HG03575 (cell line): ENCODE measurements around the gene CDC42.
A peak's percentile ranks its signal among the peaks of the same experiment; 100 is the strongest.
"Not testable (repeated sequence)": the region's sequence is repeated elsewhere in the genome, so short reads cannot be mapped to it uniquely, and the experiment has no call there.

ENCODE experiments used
- ATAC-seq: cut with Tn5 transposase; IDR thresholded peaks from one replicate; pipeline ENCODE4 v1.9.1; 2021; ENCODE audit not compliant: unreplicated experiment, insufficient number of reproducible peaks, low FRiP score; ENCODE audit errors: extremely low read depth

CDC42 gene

DNA sequence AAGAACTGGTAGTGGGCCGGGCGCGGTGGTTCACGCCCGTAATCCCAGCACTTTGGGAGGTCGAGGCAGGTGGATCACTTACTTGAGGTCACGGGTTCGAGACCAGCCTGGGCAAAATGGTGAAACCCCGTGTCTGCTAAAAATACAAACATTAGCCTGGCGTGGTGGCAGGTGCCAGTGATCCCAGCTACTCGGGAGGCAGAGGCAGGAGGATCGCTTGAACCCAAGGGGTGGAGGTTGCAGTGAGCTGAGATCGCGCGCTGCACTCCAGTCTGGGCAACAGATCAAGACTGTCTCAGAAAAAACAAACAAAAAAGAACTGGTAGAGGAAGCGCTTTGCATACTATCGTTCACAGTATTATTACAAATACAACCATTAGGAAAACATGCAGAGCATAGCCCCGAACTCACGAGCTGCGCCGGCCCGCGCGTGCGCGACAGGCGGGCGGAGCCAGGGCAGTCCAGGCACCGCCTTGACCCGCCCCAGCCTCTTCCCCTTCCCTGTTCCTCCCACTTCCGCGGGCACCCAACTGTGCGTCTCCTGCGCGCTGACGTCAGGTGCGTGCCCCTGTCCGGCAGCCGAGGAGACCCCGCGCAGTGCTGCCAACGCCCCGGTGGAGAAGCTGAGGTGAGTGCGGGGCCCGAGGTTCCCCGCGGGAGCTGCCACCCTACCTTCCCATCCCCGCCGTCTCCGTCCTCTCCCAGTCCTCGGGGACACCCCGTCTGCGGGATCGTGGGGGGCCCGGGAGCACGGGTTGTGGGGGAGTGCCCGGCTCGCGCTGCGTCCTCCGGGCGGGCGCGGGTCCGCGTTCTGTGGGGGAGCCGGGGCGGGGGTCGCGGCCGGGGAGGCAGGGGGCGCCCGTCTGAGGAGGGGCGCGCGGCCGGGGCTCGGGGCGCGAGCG, at the start of gene CDC42:
Gene CDC42 (plus strand): TSS at position 595 of the 902 bp plus-strand sequence. CDS start 25,770 bp downstream, outside the sequence.
- no peak for ATAC-seq

DNA sequence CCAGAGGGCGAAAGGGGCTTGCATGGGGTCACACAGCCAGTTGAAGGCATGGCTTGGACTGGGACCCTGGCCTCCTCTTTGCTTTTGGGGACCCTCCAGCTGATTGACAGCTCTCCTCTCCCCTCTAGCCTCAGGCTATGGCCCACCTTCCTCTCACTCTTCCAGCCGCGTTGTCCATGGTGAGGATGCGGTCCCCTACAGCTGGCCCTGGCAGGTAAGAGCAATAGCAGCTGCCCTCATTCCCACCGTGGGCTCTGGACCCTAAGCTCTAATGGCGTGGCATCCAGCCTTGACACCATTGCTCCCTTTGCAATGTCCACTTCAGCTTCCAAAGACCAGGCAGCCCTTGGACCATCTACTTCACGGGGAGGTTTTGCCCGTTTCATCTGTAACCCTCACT, 49.6 kb upstream of the CDC42 start:
- not testable (repeated sequence) for ATAC-seq

GRCh38 chr1:22003959-22004358, 48.5 kb upstream of the CDC42 start:
- ATAC-seq: not testable (repeated sequence)

DNA sequence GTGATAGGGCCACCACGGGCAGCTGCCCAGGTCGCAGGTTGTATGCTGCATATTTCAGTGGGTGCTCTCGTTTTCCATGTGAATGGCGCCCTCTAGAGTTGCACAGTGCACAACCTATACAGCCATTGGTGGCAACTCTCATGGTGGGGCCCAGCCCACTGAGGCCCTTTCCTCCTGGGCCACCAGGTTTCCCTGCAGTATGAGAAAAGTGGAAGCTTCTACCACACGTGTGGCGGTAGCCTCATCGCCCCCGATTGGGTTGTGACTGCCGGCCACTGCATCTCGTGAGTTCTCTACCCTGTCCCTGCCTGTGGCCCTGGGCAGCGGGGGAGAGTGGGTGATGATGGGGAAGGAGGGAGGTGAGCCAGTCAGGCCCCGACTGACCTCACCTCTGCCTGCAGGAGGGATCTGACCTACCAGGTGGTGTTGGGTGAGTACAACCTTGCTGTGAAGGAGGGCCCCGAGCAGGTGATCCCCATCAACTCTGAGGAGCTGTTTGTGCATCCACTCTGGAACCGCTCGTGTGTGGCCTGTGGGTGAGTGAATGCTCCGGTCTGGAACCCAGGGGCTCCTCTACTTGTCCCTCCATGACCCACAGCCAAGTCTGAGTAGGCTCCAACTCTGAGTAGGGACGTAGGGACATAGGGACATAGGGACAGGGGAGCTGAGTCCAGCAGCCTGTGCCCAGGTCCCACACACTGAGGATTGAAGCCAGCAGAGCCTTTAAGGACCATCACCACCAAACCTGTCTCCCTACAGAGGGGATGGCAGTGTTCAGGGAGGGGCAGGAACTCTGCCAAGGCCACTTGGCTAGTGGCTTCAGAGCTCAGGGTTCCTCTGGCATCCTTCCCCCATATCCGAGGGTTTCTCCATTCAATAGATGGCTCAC, 47.0 kb upstream of the CDC42 start:
- ATAC-seq: not testable (repeated sequence)

DNA sequence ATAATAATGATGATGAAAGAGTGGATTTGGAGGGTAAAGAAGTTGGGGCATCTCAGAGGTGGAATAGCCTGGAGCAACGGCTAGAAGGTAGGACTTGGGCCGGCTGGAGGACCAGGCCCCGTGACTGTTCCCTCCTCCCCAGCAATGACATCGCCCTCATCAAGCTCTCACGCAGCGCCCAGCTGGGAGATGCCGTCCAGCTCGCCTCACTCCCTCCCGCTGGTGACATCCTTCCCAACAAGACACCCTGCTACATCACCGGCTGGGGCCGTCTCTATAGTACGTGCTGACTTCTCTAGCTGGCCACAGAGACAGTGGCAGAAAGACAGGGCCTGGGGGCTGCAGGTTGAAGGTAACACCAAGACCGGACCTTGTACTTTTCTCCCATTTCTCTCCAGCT, 45.8 kb upstream of the CDC42 start:
- ATAC-seq: not testable (repeated sequence)

- ATAC-seq: not testable (repeated sequence)
Measured at GRCh38 chr1:22007262-22007661, 45.2 kb upstream of the CDC42 start.

DNA sequence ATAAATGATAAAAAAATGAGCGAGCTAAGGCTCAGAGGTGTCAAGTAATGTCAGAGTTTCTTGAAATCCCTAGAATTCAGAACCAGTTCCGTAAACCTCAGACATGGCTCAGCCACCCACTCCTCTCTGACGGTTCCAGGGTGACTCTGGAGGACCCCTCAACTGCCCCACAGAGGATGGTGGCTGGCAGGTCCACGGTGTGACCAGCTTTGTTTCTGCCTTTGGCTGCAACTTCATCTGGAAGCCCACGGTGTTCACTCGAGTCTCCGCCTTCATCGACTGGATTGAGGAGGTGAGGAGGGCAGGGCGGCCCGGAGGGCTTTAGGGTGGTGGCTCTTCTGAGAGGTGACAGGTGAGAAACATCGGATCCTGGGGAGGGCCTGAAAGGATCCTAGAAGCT, 42.9 kb upstream of the CDC42 start:
- not testable (repeated sequence) for ATAC-seq

DNA sequence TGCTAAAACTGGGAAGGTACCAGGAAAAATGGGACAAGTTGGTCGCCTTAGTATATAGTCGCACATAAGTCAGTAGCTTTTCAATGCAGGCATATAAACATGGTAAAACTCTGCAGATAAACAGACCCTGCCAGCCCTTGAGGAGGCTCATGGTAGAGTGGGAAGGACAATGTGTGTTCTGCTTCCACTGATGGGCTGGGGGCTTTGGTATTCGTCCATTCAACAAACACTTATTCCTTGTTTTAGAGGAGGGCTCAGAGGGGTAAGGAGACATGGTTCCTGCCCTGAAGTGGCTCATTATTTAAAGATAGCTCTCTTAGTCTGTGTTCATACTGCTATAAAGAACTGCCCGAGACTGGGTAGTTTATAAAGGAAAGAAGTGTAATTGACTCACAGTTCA, 39.8 kb upstream of the CDC42 start:
- not testable (repeated sequence) for ATAC-seq

- ATAC-seq: not testable (repeated sequence)
Measured at GRCh38 chr1:22014575-22015206, 37.8 kb upstream of the CDC42 start.

DNA sequence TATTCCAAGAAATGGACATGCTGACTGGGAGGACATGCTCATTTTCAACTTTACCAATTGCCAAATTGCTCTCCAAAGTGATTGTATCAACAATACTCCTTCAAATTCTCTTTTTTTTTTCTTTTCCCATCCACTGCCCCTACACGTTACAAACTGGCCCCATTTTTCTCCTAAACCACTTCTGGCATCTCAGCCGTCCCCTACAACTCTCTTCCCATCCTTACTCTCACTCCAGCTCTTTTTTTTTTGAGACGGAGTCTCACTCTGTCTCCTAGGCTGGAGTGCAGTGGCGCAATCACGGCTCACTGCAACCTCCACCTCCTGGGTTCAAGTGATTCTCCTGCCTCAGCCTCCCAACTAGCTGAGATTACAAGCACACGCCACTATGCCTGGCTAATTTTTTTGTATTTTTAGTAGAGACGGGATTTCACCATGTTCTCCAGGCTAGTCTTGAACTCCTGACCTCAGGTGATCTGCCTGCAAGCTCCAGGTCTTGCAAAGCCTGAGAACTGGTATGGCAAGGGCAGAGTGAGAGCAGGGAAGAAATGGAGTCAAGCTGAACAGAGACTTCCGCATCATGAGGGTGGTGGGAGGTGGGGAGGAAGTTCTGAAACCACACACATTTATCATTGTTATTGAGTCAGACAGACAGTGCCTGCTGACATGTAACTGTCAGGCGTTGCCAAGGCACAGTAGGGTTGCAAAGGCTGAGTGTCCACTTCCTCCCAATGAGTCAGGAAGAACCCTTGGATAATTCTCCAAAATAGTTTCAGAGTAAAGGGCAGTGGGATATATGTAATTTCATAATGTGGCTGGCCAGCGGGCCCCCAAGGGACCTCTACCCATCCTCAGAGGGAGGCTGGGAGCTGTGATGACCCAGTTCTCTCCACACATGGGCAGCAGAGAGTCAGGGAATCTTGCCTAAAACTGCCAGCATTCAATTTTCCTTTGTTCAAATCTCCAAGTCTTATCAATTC, 33.6 kb upstream of the CDC42 start:
- ATAC-seq: no peak

DNA sequence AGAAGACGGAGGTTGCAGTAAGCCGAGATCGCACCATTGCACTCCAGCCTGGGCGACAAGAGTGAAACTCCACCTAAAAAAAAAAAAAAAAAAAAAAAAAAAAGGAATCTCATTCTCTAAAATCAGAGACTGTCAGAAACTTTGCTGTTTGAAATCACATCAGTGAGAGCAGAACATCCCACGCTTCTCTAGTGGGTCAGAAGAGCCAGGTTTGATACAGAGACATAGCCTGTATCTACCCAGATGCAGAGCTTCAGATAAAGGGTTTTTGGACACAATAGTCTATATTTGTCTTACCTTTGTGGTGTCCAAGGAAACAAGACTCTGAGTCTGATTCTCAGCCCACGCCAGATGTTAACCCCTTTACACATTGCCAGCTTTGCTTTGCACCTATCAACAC, 31.4 kb upstream of the CDC42 start:
- no peak for ATAC-seq

GRCh38 chr1:22024485-22025367, 27.8 kb upstream of the CDC42 start:
- peak; percentile 27 for ATAC-seq

GRCh38 chr1:22025368-22026155, 26.9 kb upstream of the CDC42 start:
- ATAC-seq: peak; percentile 35

DNA sequence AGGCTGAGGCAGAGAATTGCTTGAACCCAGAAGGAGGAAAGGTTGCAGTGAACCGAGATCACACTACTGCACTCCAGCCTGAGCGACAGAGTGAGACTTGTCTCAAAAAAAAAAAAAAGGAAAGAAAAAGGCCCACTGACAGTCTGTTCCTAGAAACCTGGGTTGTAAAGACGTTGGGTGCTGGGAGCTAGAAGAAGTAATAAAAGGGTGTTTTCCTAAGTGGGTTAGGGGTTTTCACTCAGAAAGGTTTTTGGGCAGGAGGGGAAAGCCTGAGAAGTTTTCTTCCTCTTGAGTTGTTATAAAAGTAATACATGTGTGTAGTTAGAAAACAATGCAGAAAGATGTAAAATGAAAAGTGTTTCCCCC, 25.6 kb upstream of the CDC42 start:
- no peak for ATAC-seq

- no peak for ATAC-seq
Measured at GRCh38 chr1:22030057-22030456, 22.5 kb upstream of the CDC42 start.

DNA sequence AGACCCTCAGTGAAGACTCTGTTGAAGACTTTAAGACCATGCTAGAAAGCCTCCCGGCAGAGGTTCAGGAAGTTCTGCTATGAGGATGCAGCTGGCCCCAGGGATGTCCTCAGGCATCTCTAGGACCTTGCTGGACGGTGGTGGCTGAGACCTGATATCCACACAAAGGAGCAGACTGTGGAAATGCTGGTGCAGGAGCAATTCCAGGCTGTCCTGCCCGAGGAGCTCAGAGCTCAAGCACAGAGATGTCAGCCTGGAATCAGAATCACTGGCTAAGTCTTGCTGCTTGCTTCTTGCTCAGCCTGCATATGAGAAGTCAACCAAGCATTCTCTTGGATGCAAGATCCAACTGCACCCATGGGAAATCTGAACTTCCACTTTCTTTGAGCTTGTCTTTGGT, 22.0 kb upstream of the CDC42 start:
- no peak for ATAC-seq
